Measurements from ENCODE around the gene RAI1. TPM values are rescaled to one million over a fixed set of nuclear protein-coding genes. Genes with fewer than 3 reads are reported as not detected.
A peak's percentile ranks its signal among the peaks of the same experiment; 100 is the strongest.
"Not testable (repeated sequence)": the region's sequence is repeated elsewhere in the genome, so short reads cannot be mapped to it uniquely, and the experiment has no call there.

RAI1 gene
- total RNA-seq, 2 experiments from 2014 or later, result 9.2 to 12.0 TPM

DNA sequence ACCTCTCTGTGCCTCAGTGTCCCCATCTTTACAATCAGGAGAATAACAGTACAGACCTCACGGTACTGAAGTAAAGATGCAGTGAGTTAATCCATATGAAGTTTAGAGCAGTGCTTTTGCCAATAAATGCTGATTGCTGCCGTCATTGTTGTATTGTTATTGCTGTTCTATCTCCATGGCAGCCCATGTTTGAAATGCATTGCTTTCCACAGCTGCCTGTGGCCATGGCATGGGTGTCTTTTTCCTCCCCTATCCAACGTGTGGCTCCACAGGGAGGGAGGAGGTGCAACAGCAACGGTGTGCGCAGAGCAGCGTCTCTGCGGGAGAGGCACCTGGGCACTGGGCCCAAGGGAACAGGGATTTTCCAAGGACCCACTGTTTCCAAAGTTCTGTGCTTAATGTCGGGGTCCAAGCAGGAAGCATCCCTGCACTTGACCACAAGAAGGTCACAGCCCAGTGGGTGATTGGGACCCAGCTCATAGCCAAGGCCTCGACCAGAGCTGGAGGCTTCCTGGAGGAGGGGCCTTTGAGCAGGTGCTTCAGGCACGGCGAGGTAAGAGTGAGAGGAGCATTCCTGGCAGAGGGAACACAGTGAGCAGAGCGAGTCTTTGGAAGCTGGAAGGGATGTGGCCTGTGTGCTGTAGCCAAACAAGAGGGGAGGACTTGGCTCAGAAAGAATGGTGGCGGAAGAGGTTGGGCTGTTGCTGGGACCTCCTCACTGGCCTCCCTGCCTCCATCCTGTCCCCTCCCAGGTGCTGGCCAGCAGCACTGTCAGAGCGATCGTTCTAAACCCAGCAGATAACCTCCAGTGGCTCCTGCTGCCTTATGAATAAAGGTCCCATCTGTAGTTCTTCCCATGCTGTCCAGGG is 3.9 kb downstream of the RAI1 start:
- H3K27me3 Mint-ChIP-seq (ENCODE audit: low read depth), result no peaks in the 10 kb centered on the region
- no peaks in the 10 kb centered on the region for H3K36me3 Mint-ChIP-seq (ENCODE audit: low read depth)
- no peak overlapping the region for H3K27ac Mint-ChIP-seq
- CTCF ChIA-PET, result no interaction called here
- no peak overlapping the region for H3K4me3 Mint-ChIP-seq
- no peak for DNase-seq
- intact Hi-C loops (cut with micrococcal nuclease), result loop anchor here (5.0 kb wide), 2 partner anchors 127 to 402 kb away; partner anchors contain the start of gene DRG2
- H3K9me3 Mint-ChIP-seq, result no peaks in the 10 kb centered on the region
- peaks cover 28% of the 10 kb centered on the region for H3K4me1 Mint-ChIP-seq (ENCODE audit: low read depth)

DNA sequence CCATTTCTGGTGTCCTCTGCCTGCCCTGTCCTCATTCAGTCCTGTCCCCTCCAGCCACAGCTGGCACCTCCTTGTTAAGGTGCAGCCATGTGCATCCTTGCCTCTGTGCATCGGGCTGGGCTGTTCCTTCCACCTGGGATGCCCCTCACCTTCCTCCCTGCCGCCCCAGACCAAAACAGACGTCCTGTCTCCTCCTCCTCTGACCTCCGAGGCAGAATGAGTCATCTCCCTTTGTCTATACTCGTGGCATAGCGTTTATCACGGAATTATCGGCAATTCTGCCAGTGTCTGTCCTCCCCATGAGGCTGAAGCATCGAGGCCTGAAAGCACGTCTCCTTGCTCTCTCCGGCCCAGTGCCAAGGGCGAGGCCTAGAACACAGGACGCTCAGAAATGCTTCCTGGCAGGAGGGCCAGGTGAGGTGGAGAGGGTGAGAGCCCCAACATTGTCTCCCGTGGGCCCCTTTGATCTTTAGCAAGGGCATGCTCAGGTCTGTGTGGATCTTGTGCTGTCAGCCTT is 4.6 kb downstream of the RAI1 start:
- CTCF ChIA-PET, result no interaction called here
- peak; percentile 25 for DNase-seq
- Mint-ChIP-seq H3K9me3 (no peaks in the 10 kb centered on the region), H3K4me3 (no peak overlapping the region), H3K36me3 (ENCODE audit: low read depth) (no peaks in the 10 kb centered on the region), H3K27me3 (ENCODE audit: low read depth) (no peaks in the 10 kb centered on the region), H3K4me1 (ENCODE audit: low read depth) (peaks cover 35% of the 10 kb centered on the region), H3K27ac (no peak overlapping the region)
- intact Hi-C loops (cut with micrococcal nuclease), result no loop called here

DNA sequence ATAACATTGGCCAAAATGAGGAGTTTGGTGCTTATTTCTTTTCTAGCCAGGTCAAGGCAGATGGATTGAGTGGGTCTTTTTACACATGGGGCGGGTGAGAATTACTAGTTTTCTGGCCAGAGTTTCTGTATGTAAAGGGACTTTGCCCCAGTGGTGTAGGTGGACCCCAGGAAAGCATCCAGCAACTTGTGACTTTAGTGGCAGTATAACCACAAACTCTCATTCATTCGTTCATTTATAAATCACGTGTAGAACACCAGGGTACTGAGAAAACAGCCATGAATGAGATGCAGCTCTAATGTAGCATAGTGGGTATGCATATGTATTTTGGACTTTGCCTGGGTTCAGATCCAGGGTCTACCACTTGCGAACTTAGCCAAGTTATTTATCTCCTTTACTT is 8.1 kb downstream of the RAI1 start:
- H3K4me3 Mint-ChIP-seq, result no peak overlapping the region
- no peaks in the 10 kb centered on the region for H3K27me3 Mint-ChIP-seq (ENCODE audit: low read depth)
- H3K27ac Mint-ChIP-seq, result no peak overlapping the region
- no peaks in the 10 kb centered on the region for H3K36me3 Mint-ChIP-seq (ENCODE audit: low read depth)
- H3K9me3 Mint-ChIP-seq, result no peaks in the 10 kb centered on the region
- DNase-seq, result no peak
- intact Hi-C loops (cut with micrococcal nuclease), result no loop called here
- CTCF ChIA-PET, result interaction anchor here (1.3 kb wide), 1 partner anchor 230 kb away, joined by 4 read pairs; no protein-coding TSS in a partner anchor
- H3K4me1 Mint-ChIP-seq (ENCODE audit: low read depth), result peaks cover 60% of the 10 kb centered on the region

DNA sequence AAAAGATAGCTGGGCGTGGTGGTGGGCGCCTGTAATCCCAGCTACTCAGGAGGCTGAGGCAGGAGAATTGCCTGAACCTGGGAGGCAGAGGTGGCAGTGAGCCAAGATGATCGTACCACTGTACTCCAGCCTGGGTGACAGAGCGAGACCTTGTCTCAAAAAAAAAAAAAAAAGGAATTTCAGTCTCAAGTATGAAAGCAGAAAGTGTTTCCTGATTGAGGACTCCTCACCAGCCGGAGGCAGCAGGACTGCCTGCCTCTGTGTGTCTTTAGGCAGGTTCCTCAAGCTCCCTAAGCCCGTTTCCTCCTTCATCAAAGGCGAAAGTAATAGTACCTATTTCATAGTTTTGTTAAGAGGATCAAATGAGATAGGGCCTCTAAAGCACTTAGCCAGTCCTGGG is 9.0 kb downstream of the RAI1 start:
- H3K27me3 Mint-ChIP-seq (ENCODE audit: low read depth); H3K4me3 Mint-ChIP-seq; H3K9me3 Mint-ChIP-seq; DNase-seq; H3K36me3 Mint-ChIP-seq (ENCODE audit: low read depth): not testable (repeated sequence)
- H3K4me1 Mint-ChIP-seq (ENCODE audit: low read depth), result peaks cover 59% of the 10 kb centered on the region
- CTCF ChIA-PET, result interaction anchor here (1.2 to 1.3 kb wide), 2 partner anchors 8 to 229 kb away, joined by 4 read pairs; partner anchors contain the start of gene RAI1
- H3K27ac Mint-ChIP-seq, result peak overlapping the region; percentile 31
- intact Hi-C loops (cut with micrococcal nuclease), result loop anchor here (5.0 kb wide), 1 partner anchor 492 kb away; the partner anchor contains the start of gene ALKBH5

DNA sequence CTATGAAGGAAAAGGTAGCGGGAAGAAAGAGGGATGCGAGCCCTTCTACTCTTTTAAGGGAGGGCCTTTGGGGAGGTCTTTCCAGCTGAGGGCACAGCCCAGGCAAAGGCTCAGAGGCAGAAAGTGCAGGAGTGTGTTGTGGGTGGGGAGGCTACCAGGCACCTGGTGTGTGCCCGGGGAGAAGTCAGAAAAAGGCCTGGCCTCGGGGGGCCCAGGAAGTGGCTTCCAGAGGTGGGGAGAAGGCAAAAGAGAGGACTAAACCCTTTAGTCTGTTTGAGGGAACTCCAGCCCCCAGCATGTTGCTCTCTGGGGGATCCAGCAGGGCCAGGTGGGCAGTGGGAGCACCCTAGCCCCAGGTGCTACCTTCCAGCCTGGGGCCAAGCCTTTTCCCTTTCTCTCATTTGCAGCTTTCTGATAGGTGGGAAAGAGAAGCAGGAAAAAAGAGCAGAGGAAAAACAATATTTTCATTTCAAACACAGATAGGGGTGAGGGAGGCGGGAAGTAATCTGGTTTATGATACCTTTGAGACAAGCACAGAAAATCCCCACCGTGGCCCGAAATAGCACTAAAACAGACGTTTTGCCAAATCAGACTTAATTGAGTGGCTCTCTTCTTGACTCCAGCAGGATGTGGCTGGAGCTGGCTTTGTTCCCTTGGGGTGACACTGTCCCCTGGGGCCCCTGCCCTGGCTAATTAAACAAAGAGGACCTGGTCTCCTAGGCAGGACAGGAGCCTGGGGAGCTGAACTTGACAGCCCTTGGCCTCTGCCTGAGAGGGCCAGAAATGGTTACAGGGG is 10.4 kb downstream of the RAI1 start:
- peak; percentile 69 for DNase-seq
- H3K4me3 Mint-ChIP-seq, result no peak overlapping the region
- intact Hi-C loops (cut with micrococcal nuclease), result loop anchor here (1.0 to 5.0 kb wide), 2 partner anchors 8 to 491 kb away; partner anchors contain the start of gene ALKBH5
- CTCF ChIA-PET, result interaction anchor here (1.3 to 1.9 kb wide), 3 partner anchors 9 to 66 kb away, joined by 3 to 6 read pairs (median 4); no protein-coding TSS in a partner anchor
- H3K4me1 Mint-ChIP-seq (ENCODE audit: low read depth), result peaks cover 61% of the 10 kb centered on the region
- H3K27ac Mint-ChIP-seq, result peak overlapping the region; percentile 83
- H3K9me3 Mint-ChIP-seq, result no peaks in the 10 kb centered on the region
- H3K27me3 Mint-ChIP-seq (ENCODE audit: low read depth), result no peaks in the 10 kb centered on the region
- H3K36me3 Mint-ChIP-seq (ENCODE audit: low read depth), result no peaks in the 10 kb centered on the region

DNA sequence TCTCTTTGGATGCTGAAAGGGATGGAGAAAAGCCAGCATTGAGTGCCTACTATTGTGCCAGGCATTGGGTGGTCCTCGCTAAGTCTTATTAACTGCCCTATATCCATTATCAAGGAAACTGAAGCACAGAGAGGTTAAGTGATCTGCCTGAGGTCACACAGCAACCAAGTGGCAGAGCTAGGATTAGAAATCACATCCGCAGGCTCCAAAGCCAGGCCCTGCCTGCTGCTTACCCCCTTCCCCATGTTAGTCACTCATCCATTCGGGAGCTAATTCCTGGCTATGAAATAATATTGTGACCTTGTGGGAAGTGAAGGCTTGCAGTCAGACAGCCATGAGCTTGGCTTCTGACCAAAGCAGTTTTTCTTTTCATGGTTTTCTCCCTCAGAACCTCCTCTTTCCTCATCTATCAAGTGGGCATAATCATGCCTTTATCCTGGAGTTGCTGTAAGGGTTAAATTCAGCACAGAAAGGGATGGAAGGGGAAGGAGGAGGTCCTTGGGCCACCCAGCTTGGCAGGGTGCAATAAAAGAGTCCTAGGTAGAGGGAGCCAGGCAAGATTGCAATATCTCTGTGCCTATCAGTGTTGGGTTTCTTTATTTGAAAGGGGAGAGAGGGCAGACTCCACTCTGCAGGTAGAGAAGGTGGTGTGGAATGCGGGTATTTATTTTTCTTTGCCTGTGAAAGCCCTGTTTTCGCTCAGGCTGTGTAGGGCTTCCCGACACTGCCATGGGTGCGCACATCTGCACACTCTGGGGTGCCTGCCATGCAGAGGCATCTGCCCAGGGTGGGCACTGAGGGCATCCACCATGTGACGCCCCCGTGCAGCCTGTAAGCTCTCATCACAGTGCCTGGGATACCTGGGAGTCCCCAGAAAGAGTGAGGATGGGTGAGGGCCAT is 11.3 kb downstream of the RAI1 start:
- no peak for DNase-seq
- intact Hi-C loops (cut with micrococcal nuclease), result loop anchor here (1.0 to 5.0 kb wide), 2 partner anchors 9 to 490 kb away; partner anchors contain the start of gene ALKBH5
- H3K4me3 Mint-ChIP-seq, result no peak overlapping the region
- H3K27ac Mint-ChIP-seq, result peak overlapping the region; percentile 83
- no peaks in the 10 kb centered on the region for H3K9me3 Mint-ChIP-seq
- CTCF ChIA-PET, result interaction anchor here (1.3 to 1.9 kb wide), 3 partner anchors 10 to 65 kb away, joined by 3 to 6 read pairs (median 4); no protein-coding TSS in a partner anchor
- H3K27me3 Mint-ChIP-seq (ENCODE audit: low read depth), result no peaks in the 10 kb centered on the region
- no peaks in the 10 kb centered on the region for H3K36me3 Mint-ChIP-seq (ENCODE audit: low read depth)
- peaks cover 70% of the 10 kb centered on the region for H3K4me1 Mint-ChIP-seq (ENCODE audit: low read depth)

DNA sequence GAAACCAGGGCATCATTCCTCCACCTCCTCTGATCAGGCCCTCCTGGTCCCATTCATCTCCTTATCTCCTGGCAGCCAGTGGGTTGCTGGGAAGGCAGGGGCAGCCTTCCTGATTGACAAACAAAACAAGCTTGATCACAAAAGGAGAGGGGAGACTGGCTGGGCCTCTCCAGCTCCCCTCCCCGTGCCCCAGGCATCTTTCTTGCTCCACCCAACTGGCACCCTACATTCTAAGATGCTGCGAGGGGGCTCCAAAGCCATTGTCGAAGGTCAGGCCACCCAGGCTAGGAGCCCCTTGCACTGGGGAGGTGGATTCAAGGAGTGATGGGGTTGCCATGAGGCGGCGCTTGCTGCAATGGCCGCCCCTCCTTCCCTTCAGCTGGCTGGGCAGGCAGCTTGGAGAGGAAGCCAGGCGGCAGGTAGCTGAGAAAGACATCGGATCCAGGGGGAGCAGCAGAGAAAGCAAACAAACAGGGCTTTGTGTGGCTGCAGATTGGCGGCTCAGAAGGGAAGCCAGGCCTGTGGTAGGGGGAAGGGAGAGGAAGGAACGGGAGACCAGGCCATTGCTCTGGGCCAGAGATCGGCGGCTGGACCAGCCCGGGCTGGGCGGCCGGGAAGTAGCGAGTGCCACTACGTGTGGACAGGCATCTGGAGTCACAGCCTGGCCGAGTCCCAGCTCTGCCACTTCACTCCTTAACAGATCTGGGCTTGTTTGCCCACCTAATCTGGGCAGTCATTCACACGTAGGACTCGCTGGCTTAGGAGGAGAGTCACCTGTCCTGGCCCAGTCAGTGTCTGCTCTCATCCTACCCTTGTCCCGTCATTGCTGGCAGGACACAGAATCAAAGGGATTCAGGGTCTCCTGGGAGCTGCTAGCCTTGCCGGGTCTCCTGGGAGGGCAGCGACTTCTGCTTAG is 12.3 kb downstream of the RAI1 start:
- peak overlapping the region; percentile 79 for H3K4me3 Mint-ChIP-seq
- no peaks in the 10 kb centered on the region for H3K36me3 Mint-ChIP-seq (ENCODE audit: low read depth)
- DNase-seq, result no peak
- CTCF ChIA-PET, result interaction anchor here (1.3 to 1.9 kb wide), 3 partner anchors 11 to 64 kb away, joined by 3 to 6 read pairs (median 4); no protein-coding TSS in a partner anchor
- H3K27ac Mint-ChIP-seq, result peak overlapping the region; percentile 97
- H3K9me3 Mint-ChIP-seq, result no peaks in the 10 kb centered on the region
- intact Hi-C loops (cut with micrococcal nuclease), result loop anchor here (1.0 to 5.0 kb wide), 4 partner anchors 29 to 489 kb away; partner anchors contain the start of gene ALKBH5
- H3K27me3 Mint-ChIP-seq (ENCODE audit: low read depth), result no peaks in the 10 kb centered on the region
- peaks cover 70% of the 10 kb centered on the region for H3K4me1 Mint-ChIP-seq (ENCODE audit: low read depth)

DNA sequence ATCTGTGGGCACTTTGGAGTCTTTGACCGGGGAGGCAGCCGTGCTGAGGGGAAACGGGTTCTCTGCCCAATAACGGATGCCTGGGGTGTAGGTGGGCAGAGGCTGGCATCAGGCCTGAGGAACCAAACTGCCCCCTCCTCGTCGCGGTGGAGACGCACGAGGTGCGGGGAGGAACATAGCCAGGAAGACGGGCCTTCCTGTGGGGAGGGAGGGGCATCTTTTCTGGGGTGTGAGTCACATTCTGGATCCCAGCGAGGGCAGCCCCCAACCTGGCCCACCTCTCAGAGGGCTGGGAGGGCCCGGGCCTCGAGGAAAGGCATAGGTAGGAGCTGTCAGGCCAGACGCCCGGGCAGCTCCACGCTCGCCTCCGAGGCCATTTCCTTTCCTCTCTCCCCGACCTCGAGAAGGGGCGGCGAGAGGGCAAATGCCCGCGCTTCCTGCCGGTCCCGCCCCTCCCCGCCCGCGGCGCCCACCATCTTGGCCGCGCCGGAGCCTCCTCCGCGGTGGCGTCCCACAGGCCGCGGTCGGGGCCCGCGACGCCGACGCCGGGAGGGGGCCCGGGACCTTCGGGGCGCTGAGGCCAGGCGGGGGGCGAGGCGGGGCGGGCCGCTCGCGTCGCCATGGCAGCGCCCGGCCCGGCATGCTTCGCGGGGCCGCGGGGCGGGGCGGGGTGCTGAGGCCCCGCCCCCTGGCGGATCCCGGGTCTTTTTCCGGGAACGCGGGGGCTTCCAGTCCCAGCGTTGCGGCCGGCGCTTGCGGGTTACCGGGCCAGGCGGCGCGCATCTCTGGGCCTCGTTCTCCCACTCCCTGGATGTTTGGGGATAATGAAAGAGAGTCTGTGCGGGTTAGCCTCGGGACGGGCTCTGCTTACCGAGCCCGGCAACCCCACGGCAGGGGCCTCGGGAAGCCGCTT is 13.2 kb downstream of the RAI1 start:
- CTCF ChIA-PET, result interaction anchor here (1.0 kb wide), 1 partner anchor 15 kb away, joined by 4 read pairs; no protein-coding TSS in a partner anchor
- peak; percentile 80 for DNase-seq
- Mint-ChIP-seq H3K27me3 (ENCODE audit: low read depth) (no peaks in the 10 kb centered on the region), H3K9me3 (no peaks in the 10 kb centered on the region), H3K4me3 (peak overlapping the region; percentile 90), H3K36me3 (ENCODE audit: low read depth) (no peaks in the 10 kb centered on the region), H3K27ac (peak overlapping the region; percentile 97), H3K4me1 (ENCODE audit: low read depth) (peaks cover 71% of the 10 kb centered on the region)
- intact Hi-C loops (cut with micrococcal nuclease), result loop anchor here (1.0 to 5.0 kb wide), 4 partner anchors 28 to 488 kb away; partner anchors contain the start of gene ALKBH5

DNA sequence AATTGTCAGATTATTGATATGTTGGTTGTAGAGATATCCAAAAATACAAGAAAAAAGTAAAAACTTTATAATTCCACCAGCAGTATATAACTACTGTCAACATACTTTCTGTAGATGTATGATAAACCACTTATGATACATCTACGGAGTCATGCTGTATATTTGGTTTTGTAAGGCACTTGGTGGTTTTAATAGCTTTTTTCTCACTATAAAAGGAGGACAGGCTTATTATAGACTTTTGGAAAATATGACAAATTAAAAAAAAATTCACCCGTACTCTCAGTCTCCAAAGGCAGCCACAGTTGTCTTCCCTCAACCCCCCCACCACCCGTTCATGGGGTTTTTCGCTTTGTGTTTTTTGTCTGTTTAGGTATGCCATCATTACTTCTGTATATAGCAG is 14.8 kb downstream of the RAI1 start:
- CTCF ChIA-PET, result interaction anchor here (0.6 kb wide), 1 partner anchor 12 kb away, joined by 4 read pairs; no protein-coding TSS in a partner anchor
- intact Hi-C loops (cut with micrococcal nuclease), result no loop called here
- Mint-ChIP-seq H3K27ac (peak overlapping the region; percentile 95), H3K4me3 (peak overlapping the region; percentile 90), H3K4me1 (ENCODE audit: low read depth) (peaks cover 57% of the 10 kb centered on the region), H3K36me3 (ENCODE audit: low read depth) (no peaks in the 10 kb centered on the region), H3K9me3 (no peaks in the 10 kb centered on the region), H3K27me3 (ENCODE audit: low read depth) (no peaks in the 10 kb centered on the region)
- DNase-seq, result peak; percentile 44

All from activated naive CD4-positive, alpha-beta T cell treated with anti-CD3 and anti-CD28 coated beads for 36 hours (primary cell).